Esophagus muscularis mucosa (tissue), 3 donors: ENCODE measurements around the gene HPX.

Experiments used
- POLR2A ChIP-seq: fragments of 450-650 bp; IDR thresholded peaks from one replicate; pipeline ENCODE4 v1.6.1; 2017; ENCODE audit warnings: antibody characterized with exemption, moderate library complexity, mild to moderate bottlenecking, low read depth
- POLR2AphosphoS5 ChIP-seq, 2 donors: sonication (generic); formaldehyde crosslinking; IDR thresholded peaks; one replicate each; pipeline ENCODE4 v1.6.1; 2017; ENCODE audit warnings: antibody characterized with exemption in 2 of 2
- TF ChIP-seq, protein P1 (sequence below), 3 experiments: fragments of 200-600 bp in 2 of 3; fragments of 450-650 bp in 1 of 3; sonication (generic) in 2 of 3; IDR thresholded peaks; one replicate each; pipeline ENCODE4 v1.5.1; 2017 to 2019; ENCODE audit warnings: antibody characterized with exemption in 3 of 3, mild to moderate bottlenecking in 2 of 3, moderate library complexity in 1 of 3

- TF ChIP-seq, protein P1, sequence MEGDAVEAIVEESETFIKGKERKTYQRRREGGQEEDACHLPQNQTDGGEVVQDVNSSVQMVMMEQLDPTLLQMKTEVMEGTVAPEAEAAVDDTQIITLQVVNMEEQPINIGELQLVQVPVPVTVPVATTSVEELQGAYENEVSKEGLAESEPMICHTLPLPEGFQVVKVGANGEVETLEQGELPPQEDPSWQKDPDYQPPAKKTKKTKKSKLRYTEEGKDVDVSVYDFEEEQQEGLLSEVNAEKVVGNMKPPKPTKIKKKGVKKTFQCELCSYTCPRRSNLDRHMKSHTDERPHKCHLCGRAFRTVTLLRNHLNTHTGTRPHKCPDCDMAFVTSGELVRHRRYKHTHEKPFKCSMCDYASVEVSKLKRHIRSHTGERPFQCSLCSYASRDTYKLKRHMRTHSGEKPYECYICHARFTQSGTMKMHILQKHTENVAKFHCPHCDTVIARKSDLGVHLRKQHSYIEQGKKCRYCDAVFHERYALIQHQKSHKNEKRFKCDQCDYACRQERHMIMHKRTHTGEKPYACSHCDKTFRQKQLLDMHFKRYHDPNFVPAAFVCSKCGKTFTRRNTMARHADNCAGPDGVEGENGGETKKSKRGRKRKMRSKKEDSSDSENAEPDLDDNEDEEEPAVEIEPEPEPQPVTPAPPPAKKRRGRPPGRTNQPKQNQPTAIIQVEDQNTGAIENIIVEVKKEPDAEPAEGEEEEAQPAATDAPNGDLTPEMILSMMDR (IDR thresholded peaks at IDR 0.05): no peak
- TF ChIP-seq POLR2AphosphoS5 (IDR thresholded peaks at IDR 0.05): no peak
- no peak for TF ChIP-seq POLR2A
Observed at GRCh38 chr11:6486938-6487337, 46.2 kb upstream of the HPX start.
